GM21515 (cell line): ENCODE data around the gene STIMATE.

Experiments
- ATAC-seq: cut with Tn5 transposase; IDR thresholded peaks from one replicate; pipeline ENCODE4 v1.9.1; 2021; ENCODE audit not compliant: unreplicated experiment

STIMATE gene

GRCh38 chr3:52894756-52895155 is 2.6 kb downstream of the STIMATE start:
- ATAC-seq, result no peak

DNA sequence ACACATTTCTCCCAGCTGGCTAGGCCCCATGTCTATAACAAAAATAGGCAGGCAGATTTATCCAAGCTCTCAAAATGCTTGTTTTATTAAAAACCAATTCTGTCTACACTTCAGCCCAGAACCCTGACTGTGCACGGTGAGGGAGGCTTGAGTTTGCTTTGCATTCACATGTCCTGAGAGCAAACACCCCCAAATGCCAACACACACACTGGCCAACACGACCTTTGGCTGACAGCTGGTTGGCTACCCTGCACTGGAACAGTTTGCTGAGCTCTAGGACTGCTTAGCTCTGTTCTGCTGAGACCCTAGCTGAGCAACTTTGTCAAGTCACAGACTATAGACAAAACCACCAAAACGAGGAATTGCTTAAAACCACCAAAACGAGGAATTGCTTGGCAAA is 3.6 kb downstream of the STIMATE start:
- no peak for ATAC-seq

GRCh38 chr3:52892625-52893311 is 4.6 kb downstream of the STIMATE start:
- ATAC-seq, result no peak

GRCh38 chr3:52892290-52892624 is 5.1 kb downstream of the STIMATE start:
- no peak for ATAC-seq

- ATAC-seq, result no peak
Measured at GRCh38 chr3:52891615-52892081, 5.7 kb downstream of the STIMATE start.

- ATAC-seq, result no peak
Measured at GRCh38 chr3:52891164-52891563, 6.2 kb downstream of the STIMATE start.

- no peak for ATAC-seq
Measured at GRCh38 chr3:52890735-52891134, 6.6 kb downstream of the STIMATE start.

DNA sequence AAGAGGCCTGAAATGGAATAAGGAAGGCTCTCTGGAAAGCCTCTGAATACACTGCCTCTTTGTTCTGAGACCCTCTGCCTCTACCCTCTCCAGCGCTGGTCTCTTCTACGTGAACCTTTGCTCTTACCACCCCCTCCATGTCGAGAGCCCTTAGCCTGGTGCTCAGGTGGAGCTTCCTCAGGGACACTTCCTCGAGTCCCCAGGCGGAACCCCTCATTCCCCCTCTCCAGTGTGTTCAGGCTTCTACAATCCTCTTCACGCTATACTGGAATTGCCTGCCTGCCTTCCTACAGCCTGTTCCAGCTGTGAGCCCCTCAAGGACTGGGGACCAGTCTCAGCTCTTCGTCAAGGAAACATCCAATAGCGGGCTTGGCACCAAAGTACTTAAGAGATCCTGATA is 7.4 kb downstream of the STIMATE start:
- no peak for ATAC-seq

GRCh38 chr3:52887166-52887565 is 10.2 kb downstream of the STIMATE start:
- ATAC-seq, result no peak

DNA sequence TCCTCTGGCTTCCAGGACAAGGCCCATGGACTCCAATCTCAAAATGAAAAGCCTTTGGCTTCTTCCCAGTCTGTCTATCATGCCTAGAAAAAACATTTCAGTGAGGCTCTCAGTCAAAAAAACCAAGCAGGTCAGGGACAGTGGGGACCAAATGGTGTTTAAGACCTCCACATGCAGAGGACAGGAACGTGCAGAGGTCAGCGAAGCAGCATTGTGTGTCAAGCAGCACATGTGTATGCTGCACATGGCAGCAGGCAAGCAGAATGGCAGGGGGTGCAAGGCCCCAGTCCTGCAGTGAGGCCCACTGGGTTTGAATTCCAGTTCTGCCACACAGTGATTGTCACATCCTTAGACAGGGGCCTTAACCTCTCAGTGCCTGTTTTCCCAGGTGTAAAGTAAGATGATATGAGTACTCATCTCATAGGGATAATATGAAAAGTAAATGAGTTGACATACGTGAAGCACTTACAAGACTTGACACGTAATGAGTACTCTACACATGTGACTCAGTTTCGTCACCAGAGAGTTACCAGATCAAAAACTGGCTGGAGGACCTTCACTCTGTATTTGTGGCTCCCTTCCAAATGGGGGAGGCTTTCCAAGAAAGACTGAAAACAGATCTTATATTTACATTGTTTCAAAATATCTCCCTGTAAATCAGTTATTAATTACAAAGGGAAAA is 11.2 kb downstream of the STIMATE start:
- ATAC-seq, result no peak

- no peak for ATAC-seq
Measured at GRCh38 chr3:52882377-52882776, 15.0 kb downstream of the STIMATE start.

- no peak for ATAC-seq
Measured at GRCh38 chr3:52881871-52882270, 15.5 kb downstream of the STIMATE start.

GRCh38 chr3:52880474-52880873 is 16.9 kb downstream of the STIMATE start:
- peak; percentile 51 for ATAC-seq

DNA sequence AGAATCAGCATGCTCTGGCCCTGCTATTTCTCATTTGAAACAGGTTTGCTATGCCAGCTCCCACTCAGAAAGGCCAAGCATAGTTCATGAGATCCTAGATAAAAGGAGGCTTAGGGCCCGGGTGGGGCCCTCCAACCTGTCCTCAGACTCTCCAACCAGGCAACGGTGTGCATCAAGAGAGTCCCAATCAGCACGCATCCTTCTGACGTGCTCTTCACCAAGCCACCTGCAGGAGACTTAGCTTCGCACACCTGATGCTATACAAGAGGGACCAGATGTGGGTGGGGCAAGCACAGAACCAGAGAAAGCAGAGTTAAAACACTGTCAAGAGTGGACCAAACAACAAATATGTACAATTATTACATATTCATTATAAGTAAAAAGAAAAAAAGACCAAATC is 17.3 kb downstream of the STIMATE start:
- ATAC-seq, result peak; percentile 23

DNA sequence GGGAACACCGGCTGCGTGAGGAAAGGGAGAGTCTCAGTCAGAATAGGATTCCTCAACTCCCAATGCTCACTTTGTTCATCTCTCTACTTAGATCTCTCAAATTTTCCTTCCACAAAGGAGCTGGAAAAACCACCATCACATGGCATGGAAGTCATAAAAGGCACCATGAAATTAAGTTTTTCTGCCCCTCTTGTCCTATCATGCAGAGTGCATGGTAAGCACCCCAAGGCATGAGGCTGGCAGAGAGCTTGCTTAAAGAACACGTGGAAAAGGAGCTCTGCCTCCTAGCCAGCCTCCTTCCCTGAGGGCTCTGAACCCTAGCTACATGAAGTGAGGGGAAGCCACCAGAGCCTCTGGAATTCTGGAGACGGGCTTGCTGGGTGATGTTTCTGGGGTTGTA is 17.8 kb downstream of the STIMATE start:
- no peak for ATAC-seq

GRCh38 chr3:52879090-52879489 is 18.3 kb downstream of the STIMATE start:
- ATAC-seq, result no peak

- ATAC-seq, result no peak
Measured at GRCh38 chr3:52877085-52877484, 20.3 kb downstream of the STIMATE start.

DNA sequence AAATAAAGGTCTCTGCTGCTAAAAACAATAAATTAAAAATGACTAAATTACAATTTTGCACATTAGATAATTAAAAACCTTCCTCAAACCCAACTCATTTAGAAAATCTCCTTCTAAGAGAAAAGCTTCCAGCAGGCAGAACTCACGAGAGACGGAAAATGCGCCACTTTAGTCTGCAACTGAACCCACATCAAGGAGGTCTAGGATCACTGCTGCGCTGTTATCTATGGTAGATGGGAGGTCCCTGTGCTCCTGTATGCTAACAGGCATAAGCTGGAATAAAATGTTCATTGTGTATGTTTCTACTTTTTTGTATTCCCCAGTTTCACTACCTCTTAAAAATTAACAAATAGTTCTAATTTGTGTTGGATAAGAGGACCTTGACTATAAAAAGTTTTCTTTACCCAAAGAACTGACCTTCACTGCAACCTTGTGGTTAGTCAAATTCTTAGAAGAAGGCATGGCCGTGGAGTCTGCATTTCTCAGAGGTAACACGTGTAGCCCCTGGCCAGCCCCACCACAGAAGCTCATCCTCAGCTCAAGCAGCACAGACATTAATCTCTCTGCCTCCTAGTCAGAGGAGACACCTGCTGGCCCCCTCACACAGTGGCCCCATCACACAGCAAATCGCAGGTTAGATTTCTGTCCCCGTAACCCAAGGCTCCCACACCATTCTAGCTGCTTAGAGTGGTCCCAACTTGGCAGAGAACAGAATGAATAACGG is 22.3 kb downstream of the STIMATE start:
- ATAC-seq, result no peak

GRCh38 chr3:52874160-52874701 is 23.1 kb downstream of the STIMATE start:
- ATAC-seq, result no peak

- ATAC-seq, result no peak
Measured at GRCh38 chr3:52873433-52874159, 23.8 kb downstream of the STIMATE start.

DNA sequence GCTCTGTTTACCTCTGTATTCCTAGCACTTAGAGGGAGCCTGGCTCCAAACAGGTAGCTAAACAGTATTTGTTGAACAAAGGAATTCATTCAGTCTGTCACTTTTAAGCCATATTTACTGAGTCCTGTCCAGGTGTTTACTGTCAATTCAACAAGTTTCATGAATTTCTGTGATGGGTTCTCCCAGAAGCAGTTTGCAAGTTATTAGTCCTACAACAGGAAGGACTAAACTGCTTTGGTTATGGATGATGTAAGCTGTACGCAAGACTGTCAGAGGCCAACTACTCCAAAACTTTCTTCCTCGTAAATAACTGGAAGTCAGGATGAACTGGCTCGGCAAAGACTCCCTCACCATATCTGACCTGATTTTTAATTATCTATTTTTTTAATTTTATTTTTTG is 25.1 kb downstream of the STIMATE start:
- ATAC-seq, result no peak
